GM12873 (cell line): ENCODE results near the gene PCBP3.

Experiments
- TF ChIP-seq, protein P1 (sequence below): IDR thresholded peaks from 2 replicates; pipeline ENCODE4 v1.5.1; 2012; ENCODE audit warnings: low read depth, mild to moderate bottlenecking, moderate library complexity, low read length, control low read depth; ENCODE audit not compliant: insufficient read depth; ENCODE audit errors: missing control alignments

Gene PCBP3

DNA sequence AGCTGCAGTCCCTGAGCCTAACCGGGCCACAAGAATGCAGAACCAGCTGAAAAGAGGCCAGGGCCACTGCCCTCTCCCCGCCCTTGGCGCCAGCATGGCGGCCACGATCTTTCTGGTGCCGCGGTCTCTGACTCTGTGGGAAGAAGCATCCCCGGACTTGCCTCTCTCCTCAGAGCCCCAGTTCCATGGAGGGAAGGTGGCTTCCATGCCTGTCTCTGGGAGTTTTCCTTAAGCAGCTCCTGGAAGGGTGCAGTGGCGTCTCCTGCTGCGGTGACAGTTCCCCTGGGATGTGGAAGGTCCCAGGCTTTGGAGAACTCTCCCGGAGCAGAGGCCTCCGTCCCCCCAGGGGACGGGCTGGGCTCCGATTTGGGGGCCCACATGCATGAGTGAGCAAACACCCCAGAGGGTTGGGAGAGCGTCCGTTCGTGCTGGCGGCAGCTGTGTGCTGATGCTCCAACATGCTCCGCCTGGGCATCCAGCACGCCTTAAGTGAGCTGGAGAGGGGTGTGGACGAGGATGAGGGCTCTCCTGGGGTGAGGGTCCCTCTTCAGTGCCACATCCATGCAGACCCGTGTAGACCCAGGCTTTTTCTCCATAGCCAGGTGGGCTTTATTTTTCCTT is 228.2 kb downstream of the PCBP3 start:
- TF ChIP-seq, protein P1, sequence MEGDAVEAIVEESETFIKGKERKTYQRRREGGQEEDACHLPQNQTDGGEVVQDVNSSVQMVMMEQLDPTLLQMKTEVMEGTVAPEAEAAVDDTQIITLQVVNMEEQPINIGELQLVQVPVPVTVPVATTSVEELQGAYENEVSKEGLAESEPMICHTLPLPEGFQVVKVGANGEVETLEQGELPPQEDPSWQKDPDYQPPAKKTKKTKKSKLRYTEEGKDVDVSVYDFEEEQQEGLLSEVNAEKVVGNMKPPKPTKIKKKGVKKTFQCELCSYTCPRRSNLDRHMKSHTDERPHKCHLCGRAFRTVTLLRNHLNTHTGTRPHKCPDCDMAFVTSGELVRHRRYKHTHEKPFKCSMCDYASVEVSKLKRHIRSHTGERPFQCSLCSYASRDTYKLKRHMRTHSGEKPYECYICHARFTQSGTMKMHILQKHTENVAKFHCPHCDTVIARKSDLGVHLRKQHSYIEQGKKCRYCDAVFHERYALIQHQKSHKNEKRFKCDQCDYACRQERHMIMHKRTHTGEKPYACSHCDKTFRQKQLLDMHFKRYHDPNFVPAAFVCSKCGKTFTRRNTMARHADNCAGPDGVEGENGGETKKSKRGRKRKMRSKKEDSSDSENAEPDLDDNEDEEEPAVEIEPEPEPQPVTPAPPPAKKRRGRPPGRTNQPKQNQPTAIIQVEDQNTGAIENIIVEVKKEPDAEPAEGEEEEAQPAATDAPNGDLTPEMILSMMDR = no peak

DNA sequence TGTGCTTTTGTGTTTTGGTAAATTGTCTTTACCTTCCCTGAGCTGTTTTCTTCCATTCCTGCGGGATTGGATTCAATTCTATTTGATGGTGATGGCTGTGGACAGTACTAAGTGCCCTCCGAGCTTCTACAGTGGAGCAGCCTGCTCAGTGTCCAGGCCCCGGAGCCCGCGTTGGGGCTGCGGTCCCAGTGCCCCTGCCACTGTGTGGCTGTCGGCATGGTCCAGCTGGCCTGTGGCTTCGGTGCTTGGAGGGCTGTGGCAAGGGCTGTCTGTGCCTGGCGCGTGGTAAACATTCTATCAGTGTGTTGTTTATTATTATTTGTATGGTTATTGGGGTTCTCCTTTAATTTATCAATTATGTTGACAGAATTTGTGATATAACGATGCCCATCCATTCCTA is 228.9 kb downstream of the PCBP3 start:
- TF ChIP-seq, protein P1 = no peak

DNA sequence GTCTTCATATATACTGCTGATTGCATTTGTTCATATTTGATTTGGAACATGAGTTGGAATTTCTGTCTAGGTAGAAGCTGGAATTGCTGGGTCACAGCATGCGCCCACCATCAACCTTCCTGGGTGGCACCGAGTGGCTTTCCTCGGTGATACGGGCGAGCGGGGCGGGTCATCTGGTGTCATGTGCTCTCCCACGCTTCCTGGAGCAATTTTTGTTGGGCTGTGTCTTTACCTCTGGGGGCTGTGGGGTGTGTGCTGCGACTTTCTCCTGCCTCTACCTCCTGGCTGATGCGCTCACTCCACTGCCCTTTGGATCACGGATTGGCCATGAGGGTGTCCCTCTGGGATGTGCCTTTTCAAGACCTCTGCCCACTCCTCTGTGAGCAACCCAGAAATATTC is 229.4 kb downstream of the PCBP3 start:
- TF ChIP-seq, protein P1 = no peak

DNA sequence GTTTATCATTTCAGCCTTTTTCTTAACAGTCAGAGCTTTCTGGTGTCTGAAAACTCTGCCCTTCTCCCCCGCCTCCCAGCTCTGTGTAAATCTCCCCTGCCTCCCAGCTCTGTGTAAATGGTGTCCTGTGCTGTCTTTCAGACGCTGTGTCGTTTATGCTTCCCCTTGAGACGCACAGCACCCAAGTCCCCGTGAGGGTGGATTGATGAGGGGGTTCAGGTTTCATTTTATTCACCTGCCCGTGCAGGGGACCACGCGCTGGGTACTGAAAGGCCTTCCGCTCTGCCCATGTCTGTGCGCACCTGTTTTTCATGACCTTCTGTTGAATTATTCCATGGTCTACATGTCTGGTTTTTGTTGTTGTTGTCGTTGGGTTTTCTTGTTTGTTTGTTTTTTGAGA is 229.9 kb downstream of the PCBP3 start:
- TF ChIP-seq, protein P1 = no peak

DNA sequence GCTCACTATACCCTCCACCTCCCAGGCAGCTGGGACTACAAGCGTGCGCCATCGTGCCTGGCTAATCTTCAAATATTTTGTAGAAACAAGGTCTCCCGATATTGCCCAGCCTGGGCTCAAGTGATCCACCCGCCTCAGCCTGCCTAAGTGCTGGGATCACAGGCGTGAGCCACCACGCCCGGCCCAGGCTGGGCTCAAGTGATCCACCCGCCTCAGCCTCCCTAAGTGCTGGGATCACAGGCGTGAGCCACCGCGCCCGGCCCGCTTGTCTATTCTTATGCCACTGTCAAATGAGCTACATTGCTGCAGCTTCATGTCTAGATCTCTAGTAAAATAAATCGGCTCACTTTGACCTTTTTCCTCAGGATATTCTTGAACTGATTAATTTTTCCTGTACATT is 230.3 kb downstream of the PCBP3 start:
- TF ChIP-seq, protein P1 = no peak

DNA sequence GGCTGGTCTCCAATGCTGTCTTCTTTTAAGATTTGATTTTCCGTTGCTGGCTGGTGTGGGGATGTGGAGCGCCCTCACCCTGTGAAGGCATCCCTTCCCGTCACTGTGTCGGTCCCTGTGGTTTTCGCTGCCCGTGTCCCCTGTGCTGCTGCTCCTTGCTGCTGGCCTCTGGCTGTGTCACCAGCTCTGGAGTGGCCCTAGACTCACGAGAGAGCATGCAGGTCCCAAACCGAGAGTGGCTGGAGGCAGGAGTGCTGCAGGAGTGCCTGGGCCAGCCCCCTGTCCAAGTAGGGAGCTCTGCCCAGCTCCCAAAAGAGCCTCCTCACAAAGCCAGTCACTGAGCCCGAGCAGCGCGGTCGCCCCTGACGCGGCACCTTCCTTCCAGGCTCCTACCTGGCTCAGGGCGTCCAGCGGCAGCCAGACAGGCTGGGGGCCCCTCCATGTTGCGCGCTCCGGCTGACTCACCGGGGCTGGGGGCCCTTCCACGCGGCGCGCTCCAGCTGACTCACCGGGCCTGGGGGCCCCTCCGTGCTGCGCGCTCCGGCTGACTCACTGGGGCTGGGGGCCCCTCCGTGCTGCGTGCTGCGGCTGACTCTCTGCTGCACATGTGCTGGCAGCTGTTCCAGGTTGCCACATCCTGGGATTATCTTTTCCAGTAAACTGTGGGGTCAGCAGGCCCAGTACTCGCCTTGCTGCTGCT is 231.3 kb downstream of the PCBP3 start:
- TF ChIP-seq, protein P1 = no peak

DNA sequence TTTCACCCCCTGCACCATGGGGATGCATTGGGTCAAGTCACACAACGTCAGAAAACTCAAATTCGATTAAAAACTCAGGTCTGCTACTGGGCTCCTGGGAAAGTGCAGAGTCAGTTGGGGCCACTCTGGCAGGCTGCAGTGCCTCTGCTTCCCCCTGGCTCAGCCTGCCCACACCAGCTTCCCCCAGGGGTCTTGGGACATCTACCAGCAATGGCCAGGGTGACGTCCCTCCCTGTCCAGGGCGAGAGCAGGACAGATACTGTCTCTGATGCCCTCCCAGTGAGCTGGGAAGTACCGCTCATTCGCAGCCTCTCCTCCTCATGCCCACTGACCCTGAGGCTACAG is 231.9 kb downstream of the PCBP3 start:
- TF ChIP-seq, protein P1 = no peak
